Right lobe of liver (tissue), 6 donors: ENCODE results near the gene PICK1. TPM values are rescaled to one million over a fixed set of nuclear protein-coding genes. Genes with fewer than 3 reads are reported as not detected.
A peak's percentile ranks its signal among the peaks of the same experiment; 100 is the strongest.

Source experiments
- ATAC-seq, 4 donors: fragments of 200-7000 bp; cut with Tn5 transposase; one replicate each; pipeline ENCODE4 v1.9.1; 2020; ENCODE audit warnings: mild to moderate bottlenecking in 4 of 4, moderate library complexity in 4 of 4
- DNase-seq, 3 donors: peaks; one replicate each; pipeline ENCODE4 v3.0.0-alpha.2; 2020
- H3K27ac ChIP-seq, 3 donors: fragments of 200-600 bp; one replicate each; pipeline ENCODE4 v1.8.0; 2022
- H3K27me3 ChIP-seq, 2 donors: fragments of 200-600 bp; one replicate each; pipeline ENCODE4 v1.8.0; 2022
- H3K36me3 ChIP-seq, 4 donors: fragments of 200-600 bp; sonication (generic) in 1 of 4; one replicate each; pipeline versions ENCODE4 v1.5.1 to v1.8.0; 2017 to 2022; ENCODE audit warnings: control low read depth in 1 of 4
- H3K4me1 ChIP-seq, 4 donors: fragments of 200-600 bp; sonication (generic) in 1 of 4; one replicate each; pipeline versions ENCODE4 v1.5.1 to v1.8.0; 2017 to 2022; ENCODE audit warnings: control low read depth in 1 of 4
- H3K4me3 ChIP-seq, 3 donors: fragments of 200-600 bp; one replicate each; pipeline ENCODE4 v1.8.0; 2022
- H3K9me3 ChIP-seq, 4 donors: fragments of 200-600 bp; sonication (generic) in 1 of 4; one replicate each; pipeline versions ENCODE4 v1.5.1 to v1.8.0; 2017 to 2022; ENCODE audit warnings: control low read depth in 1 of 4
- POLR2A ChIP-seq: fragments of 450-650 bp; IDR thresholded peaks from one replicate; pipeline ENCODE4 v1.6.1; 2017; ENCODE audit warnings: antibody characterized with exemption, mild to moderate bottlenecking
- WGBS: methylation state at CpG from one replicate; pipeline ENCODE4 v1.1.6; 2018; ENCODE audit warnings: low coverage, low lambda C conversion rate; ENCODE audit not compliant: insufficient coverage; ENCODE audit errors: missing lambda C conversion rate; 5-methylcytosine and 5-hydroxymethylcytosine counted together
- intact Hi-C, 2 donors: fragments of 100-400 bp; cut with DNase I; formaldehyde crosslinking; loops; one replicate each; pipeline versions ENCODE4 v1.11.2 to v1.14.1; 2022
- total RNA-seq, 6 experiments: library from RNA; depleted of rRNA in 2 of 6; stranded (reverse); fragments of >200 nt in 2 of 6; fragmentation: NEBNext Ultra II Directional in 3 of 6; extraction: Animal tissue kit (Norgen Biotek cat#: 25700) in 3 of 6; gene quantifications; one replicate each; pipeline versions ENCODE4 v1.1.0 to v1.2.4, GENCODE V29; 2016 to 2023
- TF ChIP-seq, protein P1 (sequence below), 4 donors: fragments of 200-600 bp in 3 of 4; fragments of 450-650 bp in 1 of 4; IDR thresholded peaks; one replicate each; pipeline versions ENCODE4 v1.5.1 to v1.8.0; 2016 to 2022; ENCODE audit warnings: antibody characterized with exemption in 4 of 4, mild to moderate bottlenecking in 2 of 4
- donor health status: DM: no; HTN: yes; CAD: no.
- donor health status: DM: no; HTN: no; CAD: no.
- donor health status: DM: no; HTN: no; CAD: no.
- donor health status: DM: no; HTN: yes; CAD: no.
- donor health status: DM: no; HTN: yes; CAD: no.

PICK1 gene
- total RNA-seq, 6 experiments from 2014 or later = 13.0 to 26.4 (median 20.3) TPM

DNA sequence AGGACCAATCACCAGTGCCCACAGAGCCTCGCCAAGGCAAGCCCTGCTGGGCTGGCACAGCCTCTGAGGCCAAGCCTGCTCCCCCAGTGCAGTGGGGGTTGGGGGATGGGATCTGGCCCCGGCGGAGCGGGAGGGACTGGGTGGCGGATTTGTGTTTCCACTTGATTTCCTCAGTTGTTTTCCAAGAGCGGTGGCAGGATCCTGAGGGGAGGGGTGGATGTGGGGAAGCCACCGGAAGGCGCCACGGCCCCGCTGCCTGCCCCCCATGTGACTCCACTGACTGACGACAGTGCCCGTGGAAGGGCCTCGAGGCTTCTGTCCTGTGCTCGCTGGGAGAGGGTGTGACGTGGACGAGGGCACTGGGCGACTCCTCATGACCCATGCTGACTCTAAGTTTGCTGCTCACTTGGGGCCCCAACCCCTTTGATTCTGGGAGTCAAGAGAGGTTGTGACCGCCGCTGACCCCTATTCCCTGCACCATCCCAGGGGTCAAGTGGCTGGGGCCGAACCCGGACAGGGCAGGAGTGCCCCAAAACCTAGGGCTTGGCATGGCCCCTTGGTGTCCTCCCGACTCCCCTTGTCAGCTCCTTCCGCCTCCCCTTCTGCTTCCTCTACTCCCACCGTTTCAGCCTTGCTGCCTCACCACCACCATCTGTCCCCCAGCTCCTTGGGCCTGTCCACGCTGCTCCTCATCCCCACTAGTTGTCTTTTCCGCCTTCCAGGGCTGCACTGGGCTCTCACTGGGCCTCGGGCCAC lies 23.5 kb upstream of the PICK1 start:
- Histone ChIP-seq H3K9me3 (no peaks in the 10 kb centered on the region), H3K4me1 (no peaks in the 10 kb centered on the region), H3K4me3 (no peak overlapping the region), H3K27me3 (no peaks in the 10 kb centered on the region), H3K27ac (peak overlapping the region; percentile 11 to 60 (median 43)), H3K36me3 (no peaks in the 10 kb centered on the region)
- no peak for DNase-seq
- ATAC-seq = peak; percentile 4 to 33 (median 26)
- 37% methylated on average over 5 of the region's 27 CpGs for WGBS
- no peak for TF ChIP-seq POLR2A
- TF ChIP-seq, protein P1, sequence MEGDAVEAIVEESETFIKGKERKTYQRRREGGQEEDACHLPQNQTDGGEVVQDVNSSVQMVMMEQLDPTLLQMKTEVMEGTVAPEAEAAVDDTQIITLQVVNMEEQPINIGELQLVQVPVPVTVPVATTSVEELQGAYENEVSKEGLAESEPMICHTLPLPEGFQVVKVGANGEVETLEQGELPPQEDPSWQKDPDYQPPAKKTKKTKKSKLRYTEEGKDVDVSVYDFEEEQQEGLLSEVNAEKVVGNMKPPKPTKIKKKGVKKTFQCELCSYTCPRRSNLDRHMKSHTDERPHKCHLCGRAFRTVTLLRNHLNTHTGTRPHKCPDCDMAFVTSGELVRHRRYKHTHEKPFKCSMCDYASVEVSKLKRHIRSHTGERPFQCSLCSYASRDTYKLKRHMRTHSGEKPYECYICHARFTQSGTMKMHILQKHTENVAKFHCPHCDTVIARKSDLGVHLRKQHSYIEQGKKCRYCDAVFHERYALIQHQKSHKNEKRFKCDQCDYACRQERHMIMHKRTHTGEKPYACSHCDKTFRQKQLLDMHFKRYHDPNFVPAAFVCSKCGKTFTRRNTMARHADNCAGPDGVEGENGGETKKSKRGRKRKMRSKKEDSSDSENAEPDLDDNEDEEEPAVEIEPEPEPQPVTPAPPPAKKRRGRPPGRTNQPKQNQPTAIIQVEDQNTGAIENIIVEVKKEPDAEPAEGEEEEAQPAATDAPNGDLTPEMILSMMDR (IDR thresholded peaks at IDR 0.05) = no peak
- intact Hi-C loops = no loop called here

DNA sequence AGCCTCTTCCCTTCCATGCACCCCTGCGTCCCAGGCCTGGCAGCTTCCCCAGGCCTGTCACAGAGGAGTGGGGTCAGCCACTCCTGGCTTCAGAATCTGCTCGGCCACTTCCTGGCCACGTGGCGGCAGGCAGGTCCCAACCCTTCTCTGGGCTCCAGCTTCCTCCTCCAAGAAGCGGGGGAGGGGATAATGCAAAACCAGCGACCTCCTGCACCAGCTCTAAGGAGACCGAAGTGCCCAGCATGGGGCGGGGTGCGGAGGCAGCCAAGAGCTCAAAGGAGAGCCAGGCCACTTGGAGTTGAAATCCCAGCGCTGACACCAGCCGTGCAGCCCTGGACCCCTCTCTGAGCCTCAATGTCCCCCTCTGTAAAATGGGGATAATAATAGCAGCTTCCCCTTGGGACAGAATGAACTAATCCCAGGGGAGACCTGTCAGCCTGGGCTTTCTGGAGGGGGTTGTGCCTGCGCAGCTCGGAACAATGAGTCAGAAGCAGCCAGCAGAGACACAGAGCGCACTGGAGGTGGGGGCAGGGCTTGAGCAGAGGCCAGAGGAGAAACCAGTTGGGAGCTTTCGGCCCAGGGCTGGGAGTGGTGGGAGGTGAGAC lies 22.8 kb upstream of the PICK1 start:
- Histone ChIP-seq H3K9me3 (no peaks in the 10 kb centered on the region), H3K27me3 (no peaks in the 10 kb centered on the region), H3K4me3 (no peak overlapping the region), H3K27ac (peak overlapping the region; percentile 11 to 60 (median 43)), H3K36me3 (no peaks in the 10 kb centered on the region), H3K4me1 (no peaks in the 10 kb centered on the region)
- TF ChIP-seq, protein P1 (IDR thresholded peaks at IDR 0.05) = no peak
- no peak for TF ChIP-seq POLR2A
- intact Hi-C loops = no loop called here
- WGBS = 42% methylated on average over 5 of the region's 15 CpGs
- DNase-seq (peak; percentile 70 to 79 (median 72)), ATAC-seq (peak; percentile 67 to 79 (median 74))

DNA sequence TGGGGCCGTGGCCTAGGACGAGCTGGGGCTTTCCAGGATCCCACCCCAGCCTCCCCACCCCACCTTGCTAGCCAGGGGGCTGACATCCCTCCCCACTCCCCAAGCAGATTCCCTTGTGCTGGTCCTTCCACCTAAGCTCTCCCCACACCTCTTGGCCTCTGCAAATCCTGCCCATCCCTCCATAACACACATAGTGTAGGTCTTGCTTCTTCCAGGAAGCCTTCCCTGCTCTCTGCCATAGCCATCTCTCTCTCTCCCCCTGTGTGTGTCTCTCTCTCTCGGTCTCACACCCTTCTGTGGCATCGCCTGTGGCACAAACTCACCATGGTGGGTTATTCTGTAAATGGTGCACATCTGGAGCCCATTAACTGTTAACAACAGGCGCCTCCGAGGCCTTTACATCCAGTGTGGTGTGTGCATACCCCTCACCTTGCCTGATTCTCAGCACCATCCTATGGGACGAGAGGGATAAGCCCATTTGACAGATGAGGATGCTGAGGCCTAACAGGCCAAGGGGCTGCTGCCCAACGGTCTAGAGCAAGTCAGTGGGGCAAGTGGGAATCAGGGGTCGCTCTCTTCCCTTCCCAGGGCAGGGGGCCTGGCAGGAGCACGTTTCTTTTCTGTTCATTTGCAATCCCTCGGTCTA lies 22.2 kb upstream of the PICK1 start:
- peak overlapping the region in 1 of 3 donors; percentile 43 for H3K27ac ChIP-seq
- no peak overlapping the region for H3K4me3 ChIP-seq
- WGBS = 100% methylated on average over 1 of the region's 11 CpGs
- H3K36me3 ChIP-seq = no peaks in the 10 kb centered on the region
- peak in 2 of 3 donors; percentile 7 to 28 for DNase-seq
- TF ChIP-seq, protein P1 (IDR thresholded peaks at IDR 0.05) = no peak
- TF ChIP-seq POLR2A = no peak
- H3K9me3 ChIP-seq = no peaks in the 10 kb centered on the region
- intact Hi-C loops = no loop called here
- H3K4me1 ChIP-seq = no peaks in the 10 kb centered on the region
- no peaks in the 10 kb centered on the region for H3K27me3 ChIP-seq
- no peak for ATAC-seq

DNA sequence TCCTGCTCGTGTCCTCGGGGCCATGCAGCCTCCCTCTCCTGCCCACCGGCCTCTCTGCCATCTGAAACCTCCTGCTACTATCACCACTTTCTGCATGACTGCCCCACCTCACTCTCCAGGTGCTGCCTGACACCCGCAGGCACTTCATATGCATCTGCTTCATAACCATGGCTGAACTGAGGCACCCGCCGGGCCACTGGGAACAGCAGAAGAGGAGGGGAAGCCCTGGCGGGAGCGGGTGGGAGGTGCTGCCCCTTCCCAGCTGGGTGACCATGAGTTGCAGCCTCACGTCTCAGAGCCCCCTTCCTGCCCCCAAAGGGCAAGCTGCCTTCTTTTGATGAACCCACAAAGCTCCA lies 21.7 kb upstream of the PICK1 start:
- ATAC-seq = no peak
- TF ChIP-seq, protein P1 (IDR thresholded peaks at IDR 0.05) = no peak
- TF ChIP-seq POLR2A = no peak
- WGBS = 77% methylated on average over 4 of the region's 9 CpGs

More for the DNA sequence above, 21.7 kb upstream of the PICK1 start:
- Histone ChIP-seq H3K27ac (no peak overlapping the region), H3K4me3 (no peak overlapping the region), H3K4me1 (no peaks in the 10 kb centered on the region), H3K27me3 (no peaks in the 10 kb centered on the region), H3K9me3 (no peaks in the 10 kb centered on the region), H3K36me3 (no peaks in the 10 kb centered on the region)
- intact Hi-C loops = no loop called here
- DNase-seq = peak in 1 of 3 donors; percentile 40
